ENCODE data around the gene SSNA1. TPM values are rescaled to one million over a fixed set of nuclear protein-coding genes. Genes with fewer than 3 reads are reported as not detected.

SSNA1 gene
- total RNA-seq, 2 donors from 2014 or later: 39.4 to 48.3 TPM

- H3K36me3 Mint-ChIP-seq (ENCODE audit: low read depth): peaks cover 3% of the 10 kb centered on the region
These were observed 10.1 kb upstream of the SSNA1 start for GRCh38 chr9:137178201-137178938.

GRCh38 chr9:137178939-137179630, 9.4 kb upstream of the SSNA1 start:
- ATAC-seq (no peak), DNase-seq (no peak)
- H3K27me3 Mint-ChIP-seq: no peaks in the 10 kb centered on the region
- H3K27ac Mint-ChIP-seq: no peak overlapping the region
- H3K4me3 Mint-ChIP-seq: no peak overlapping the region
- H3K9me3 ChIP-seq (ENCODE audit: control insufficient read depth, low read length, poor library complexity, severe bottlenecking): no peaks in the 10 kb centered on the region
- peaks cover 6% of the 10 kb centered on the region for H3K4me1 Mint-ChIP-seq
- H3K36me3 Mint-ChIP-seq (ENCODE audit: low read depth): peaks cover 3% of the 10 kb centered on the region

More at GRCh38 chr9:137178201-137178938, 10.1 kb upstream of the SSNA1 start:
- no peak overlapping the region for H3K4me3 Mint-ChIP-seq
- DNase-seq (no peak), ATAC-seq (no peak)
- H3K9me3 ChIP-seq (ENCODE audit: control insufficient read depth, low read length, poor library complexity, severe bottlenecking): no peaks in the 10 kb centered on the region
- H3K27ac Mint-ChIP-seq: no peak overlapping the region
- peaks cover 4% of the 10 kb centered on the region for H3K4me1 Mint-ChIP-seq
- peaks cover under 1% of the 10 kb centered on the region for H3K27me3 Mint-ChIP-seq

GRCh38 chr9:137179761-137180160, 8.7 kb upstream of the SSNA1 start:
- Mint-ChIP-seq H3K4me1 (peaks cover 10% of the 10 kb centered on the region), H3K4me3 (no peak overlapping the region), H3K27me3 (no peaks in the 10 kb centered on the region), H3K36me3 (ENCODE audit: low read depth) (peaks cover 3% of the 10 kb centered on the region), H3K27ac (no peak overlapping the region)
- ATAC-seq (no peak), DNase-seq (no peak)
- no peaks in the 10 kb centered on the region for H3K9me3 ChIP-seq (ENCODE audit: control insufficient read depth, low read length, poor library complexity, severe bottlenecking)

GRCh38 chr9:137180491-137180890, 8.0 kb upstream of the SSNA1 start:
- H3K9me3 ChIP-seq (ENCODE audit: control insufficient read depth, low read length, poor library complexity, severe bottlenecking): no peaks in the 10 kb centered on the region
- ATAC-seq (no peak), DNase-seq (no peak)
- no peak overlapping the region for H3K27ac Mint-ChIP-seq
- no peaks in the 10 kb centered on the region for H3K27me3 Mint-ChIP-seq
- peaks cover 10% of the 10 kb centered on the region for H3K4me1 Mint-ChIP-seq
- H3K4me3 Mint-ChIP-seq: no peak overlapping the region
- peaks cover 3% of the 10 kb centered on the region for H3K36me3 Mint-ChIP-seq (ENCODE audit: low read depth)

- ATAC-seq: no peak
- no peak for DNase-seq
- Mint-ChIP-seq H3K4me3 (no peak overlapping the region), H3K27ac (peak overlapping the region; percentile 80), H3K4me1 (peaks cover 10% of the 10 kb centered on the region), H3K27me3 (no peaks in the 10 kb centered on the region), H3K36me3 (ENCODE audit: low read depth) (peaks cover 3% of the 10 kb centered on the region)
- H3K9me3 ChIP-seq (ENCODE audit: control insufficient read depth, low read length, poor library complexity, severe bottlenecking): no peaks in the 10 kb centered on the region
These were observed 6.8 kb upstream of the SSNA1 start for GRCh38 chr9:137181680-137182079.

GRCh38 chr9:137182836-137183235, 5.6 kb upstream of the SSNA1 start:
- H3K27me3 Mint-ChIP-seq: no peaks in the 10 kb centered on the region
- no peak for ATAC-seq
- H3K27ac Mint-ChIP-seq: no peak overlapping the region
- H3K36me3 Mint-ChIP-seq (ENCODE audit: low read depth): peaks cover 3% of the 10 kb centered on the region
- no peak for DNase-seq
- no peak overlapping the region for H3K4me3 Mint-ChIP-seq
- H3K4me1 Mint-ChIP-seq: peaks cover 12% of the 10 kb centered on the region
- H3K9me3 ChIP-seq (ENCODE audit: control insufficient read depth, low read length, poor library complexity, severe bottlenecking): no peaks in the 10 kb centered on the region

GRCh38 chr9:137183980-137184595, 4.4 kb upstream of the SSNA1 start:
- Mint-ChIP-seq H3K27ac (no peak overlapping the region), H3K27me3 (no peaks in the 10 kb centered on the region), H3K36me3 (ENCODE audit: low read depth) (peaks cover 3% of the 10 kb centered on the region), H3K4me1 (peaks cover 19% of the 10 kb centered on the region), H3K4me3 (peak overlapping the region; percentile 21)
- DNase-seq (no peak), ATAC-seq (no peak)
- H3K9me3 ChIP-seq (ENCODE audit: control insufficient read depth, low read length, poor library complexity, severe bottlenecking): no peaks in the 10 kb centered on the region

- Mint-ChIP-seq H3K4me3 (no peak overlapping the region), H3K36me3 (ENCODE audit: low read depth) (peaks cover 3% of the 10 kb centered on the region), H3K27me3 (no peaks in the 10 kb centered on the region), H3K4me1 (peaks cover 25% of the 10 kb centered on the region), H3K27ac (no peak overlapping the region)
- DNase-seq (no peak), ATAC-seq (no peak)
- H3K9me3 ChIP-seq (ENCODE audit: control insufficient read depth, low read length, poor library complexity, severe bottlenecking): no peaks in the 10 kb centered on the region
These were observed 3.4 kb upstream of the SSNA1 start for GRCh38 chr9:137184881-137185660.

- peaks cover 3% of the 10 kb centered on the region for H3K36me3 Mint-ChIP-seq (ENCODE audit: low read depth)
- peaks cover 30% of the 10 kb centered on the region for H3K4me1 Mint-ChIP-seq
- no peak overlapping the region for H3K27ac Mint-ChIP-seq
- no peak overlapping the region for H3K4me3 Mint-ChIP-seq
- H3K9me3 ChIP-seq (ENCODE audit: control insufficient read depth, low read length, poor library complexity, severe bottlenecking): no peaks in the 10 kb centered on the region
- no peaks in the 10 kb centered on the region for H3K27me3 Mint-ChIP-seq
- ATAC-seq (no peak), DNase-seq (no peak)
These were observed 2.6 kb upstream of the SSNA1 start for GRCh38 chr9:137185921-137186320.

- Mint-ChIP-seq H3K4me3 (no peak overlapping the region), H3K4me1 (peaks cover 31% of the 10 kb centered on the region), H3K27me3 (no peaks in the 10 kb centered on the region), H3K36me3 (ENCODE audit: low read depth) (peaks cover 3% of the 10 kb centered on the region), H3K27ac (peak overlapping the region; percentile 89)
- ATAC-seq (no peak), DNase-seq (no peak)
- H3K9me3 ChIP-seq (ENCODE audit: control insufficient read depth, low read length, poor library complexity, severe bottlenecking): no peaks in the 10 kb centered on the region
These were observed 2.1 kb upstream of the SSNA1 start for GRCh38 chr9:137186385-137186784.

- Mint-ChIP-seq H3K27me3 (no peaks in the 10 kb centered on the region), H3K4me3 (peak overlapping the region; percentile 94), H3K27ac (peak overlapping the region; percentile 89), H3K36me3 (ENCODE audit: low read depth) (no peaks in the 10 kb centered on the region), H3K4me1 (peaks cover 28% of the 10 kb centered on the region)
- no peak for DNase-seq
- no peaks in the 10 kb centered on the region for H3K9me3 ChIP-seq (ENCODE audit: control insufficient read depth, low read length, poor library complexity, severe bottlenecking)
- ATAC-seq: no peak
These were observed 1.1 kb upstream of the SSNA1 start for GRCh38 chr9:137187386-137187785.

- DNase-seq: no peak
- peak; percentile 33 for ATAC-seq
- Mint-ChIP-seq H3K27ac (peak overlapping the region; percentile 89), H3K27me3 (no peaks in the 10 kb centered on the region), H3K4me3 (peak overlapping the region; percentile 94), H3K36me3 (ENCODE audit: low read depth) (no peaks in the 10 kb centered on the region), H3K4me1 (peaks cover 28% of the 10 kb centered on the region)
- H3K9me3 ChIP-seq (ENCODE audit: control insufficient read depth, low read length, poor library complexity, severe bottlenecking): no peaks in the 10 kb centered on the region
These were observed 388 bp upstream of the SSNA1 start for GRCh38 chr9:137188086-137188489.

Measured in T-helper 17 cell (primary cell).